Adrenal gland (tissue), 12 donors: ENCODE results near the gene CAPN13. TPM values are rescaled to one million over a fixed set of nuclear protein-coding genes. Genes with fewer than 3 reads are reported as not detected.

Source experiments
- DNase-seq, 7 donors: peaks; one replicate each; pipeline ENCODE4 v3.0.0-alpha.2; 2019 to 2020
- H3K27ac ChIP-seq, 5 donors: fragments of 200-600 bp; sonication (generic) in 4 of 5; 1 replicate in 3 of 5; 2 replicates in 2 of 5; pipeline versions ENCODE4 v1.5.1 to v1.8.0; 2016 to 2020; ENCODE audit warnings: mild to moderate bottlenecking in 1 of 5
- H3K27me3 ChIP-seq: fragments of 200-600 bp; 2 replicates; pipeline ENCODE4 v1.8.0; 2021
- H3K36me3 ChIP-seq, 2 donors: fragments of 200-600 bp; replicated peaks in 1 of 2; 1 replicate in 1 of 2; 2 replicates in 1 of 2; pipeline versions ENCODE4 v1.5.1 to v1.8.0; 2018 to 2022
- H3K4me1 ChIP-seq, 2 donors: fragments of 200-600 bp; replicated peaks in 1 of 2; 1 replicate in 1 of 2; 2 replicates in 1 of 2; pipeline versions ENCODE4 v1.5.1 to v1.8.0; 2018 to 2021
- H3K4me3 ChIP-seq, 4 donors: fragments of 200-600 bp; sonication (generic) in 3 of 4; one replicate each; pipeline ENCODE4 v1.5.1; 2016 to 2018
- H3K9me3 ChIP-seq, 3 donors: fragments of 200-600 bp; sonication (generic) in 1 of 3; replicated peaks in 1 of 3; 1 replicate in 2 of 3; 2 replicates in 1 of 3; pipeline versions ENCODE4 v1.5.1 to v1.8.0; 2016 to 2021
- POLR2A ChIP-seq, 2 donors: fragments of 450-650 bp; IDR thresholded peaks; one replicate each; pipeline ENCODE4 v1.6.1; 2017; ENCODE audit warnings: antibody characterized with exemption in 2 of 2, mild to moderate bottlenecking in 2 of 2, moderate library complexity in 1 of 2
- WGBS, 4 donors: extraction: QIAGEN DNeasy Blood & Tissue Kit in 2 of 4; methylation state at CpG; one replicate each; pipeline versions ENCODE4 v1.1.5 to v1.1.7; 2013 to 2017; 5-methylcytosine and 5-hydroxymethylcytosine counted together
- intact Hi-C, 2 donors: fragments of 100-400 bp; cut with DNase I; formaldehyde crosslinking; loops; one replicate each; pipeline versions ENCODE4 v1.14.1 to v1.15.0; 2022 to 2023
- polyA plus RNA-seq, 3 donors: library from polyadenylated mRNA; stranded (reverse); fragments of 200-250 nt in 2 of 3; fragments of 350-450 nt in 1 of 3; fragmentation: Illumina TruSeq in 1 of 3; extraction: RNeasy Lipid Tissue Mini Kit (QIAGEN cat#74804) in 1 of 3; gene quantifications; one replicate each; pipeline ENCODE4 v1.2.3, GENCODE V29; 2013 to 2014
- total RNA-seq, 9 donors: library from RNA; depleted of rRNA in 4 of 9; stranded (reverse); fragments of >200 nt in 4 of 9; fragments of 120-200 nt in 1 of 9; fragmentation: NEBNext Ultra II Directional in 1 of 9; extraction: Animal tissue kit (Norgen Biotek cat#: 25700) in 1 of 9; gene quantifications; one replicate each; pipeline versions ENCODE4 v1.1.0 to v1.2.4, GENCODE V29; 2013 to 2023
- TF ChIP-seq, protein P1 (sequence below), 6 experiments: fragments of 450-650 bp in 4 of 6; fragments of 200-600 bp in 2 of 6; sonication (generic) in 1 of 6; IDR thresholded peaks; 1 replicate in 5 of 6; 2 replicates in 1 of 6; pipeline versions ENCODE4 v1.5.1 to v1.8.0; 2016 to 2021; ENCODE audit warnings: antibody characterized with exemption in 6 of 6, mild to moderate bottlenecking in 2 of 6, moderate library complexity in 1 of 6
- donor health status: healthy with polysubstance abuse.
- donor health status: Bipolar disorder and iron deficiency.
- donor health status: DM: yes; HTN: yes; CAD: no.
- donor health status: DM: no; HTN: no; CAD: no.
- donor health status: DM: no; HTN: no; CAD: no.
- donor health status: DM: yes; HTN: yes; CAD: no.

Gene CAPN13
- total and polyA plus RNA-seq, 12 donors = 0.10 to 0.37 (median 0.23) TPM; not detected in 8

DNA sequence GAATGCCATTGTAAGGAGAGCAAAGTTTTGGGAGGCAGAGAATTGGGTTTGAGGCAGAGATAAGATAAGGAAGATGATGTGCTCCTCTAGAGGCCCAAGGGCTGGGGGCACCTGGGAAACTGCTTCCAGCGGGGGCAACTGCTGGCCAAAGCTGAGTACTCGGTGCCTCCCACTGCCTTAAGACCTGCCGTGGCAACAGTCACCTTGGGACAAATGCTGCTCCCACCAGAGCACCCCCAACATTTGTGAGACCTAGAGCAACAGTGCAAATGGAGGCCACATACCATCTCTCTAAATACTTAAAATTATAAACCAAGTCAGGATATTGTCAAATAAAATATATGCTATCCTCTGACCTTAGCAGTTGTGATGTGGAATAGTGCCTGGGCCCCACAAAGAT is 127.1 kb downstream of the CAPN13 start:
- TF ChIP-seq POLR2A (IDR thresholded peaks at IDR 0.05) = no peak
- TF ChIP-seq, protein P1, sequence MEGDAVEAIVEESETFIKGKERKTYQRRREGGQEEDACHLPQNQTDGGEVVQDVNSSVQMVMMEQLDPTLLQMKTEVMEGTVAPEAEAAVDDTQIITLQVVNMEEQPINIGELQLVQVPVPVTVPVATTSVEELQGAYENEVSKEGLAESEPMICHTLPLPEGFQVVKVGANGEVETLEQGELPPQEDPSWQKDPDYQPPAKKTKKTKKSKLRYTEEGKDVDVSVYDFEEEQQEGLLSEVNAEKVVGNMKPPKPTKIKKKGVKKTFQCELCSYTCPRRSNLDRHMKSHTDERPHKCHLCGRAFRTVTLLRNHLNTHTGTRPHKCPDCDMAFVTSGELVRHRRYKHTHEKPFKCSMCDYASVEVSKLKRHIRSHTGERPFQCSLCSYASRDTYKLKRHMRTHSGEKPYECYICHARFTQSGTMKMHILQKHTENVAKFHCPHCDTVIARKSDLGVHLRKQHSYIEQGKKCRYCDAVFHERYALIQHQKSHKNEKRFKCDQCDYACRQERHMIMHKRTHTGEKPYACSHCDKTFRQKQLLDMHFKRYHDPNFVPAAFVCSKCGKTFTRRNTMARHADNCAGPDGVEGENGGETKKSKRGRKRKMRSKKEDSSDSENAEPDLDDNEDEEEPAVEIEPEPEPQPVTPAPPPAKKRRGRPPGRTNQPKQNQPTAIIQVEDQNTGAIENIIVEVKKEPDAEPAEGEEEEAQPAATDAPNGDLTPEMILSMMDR (IDR thresholded peaks at IDR 0.05) = no peak
- H3K4me1 ChIP-seq = no peaks in the 10 kb centered on the region
- H3K36me3 ChIP-seq = no peaks in the 10 kb centered on the region
- H3K4me3 ChIP-seq = no peak overlapping the region
- 77 to 87% (median 83%) methylated on average over 3 of the region's 3 CpGs for WGBS, 4 donors
- no peaks in the 10 kb centered on the region for H3K27me3 ChIP-seq
- no peaks in the 10 kb centered on the region for H3K9me3 ChIP-seq
- H3K27ac ChIP-seq = peak overlapping the region in 1 of 5 donors; percentile 64
- intact Hi-C loops = no loop called here
- DNase-seq = no peak

DNA sequence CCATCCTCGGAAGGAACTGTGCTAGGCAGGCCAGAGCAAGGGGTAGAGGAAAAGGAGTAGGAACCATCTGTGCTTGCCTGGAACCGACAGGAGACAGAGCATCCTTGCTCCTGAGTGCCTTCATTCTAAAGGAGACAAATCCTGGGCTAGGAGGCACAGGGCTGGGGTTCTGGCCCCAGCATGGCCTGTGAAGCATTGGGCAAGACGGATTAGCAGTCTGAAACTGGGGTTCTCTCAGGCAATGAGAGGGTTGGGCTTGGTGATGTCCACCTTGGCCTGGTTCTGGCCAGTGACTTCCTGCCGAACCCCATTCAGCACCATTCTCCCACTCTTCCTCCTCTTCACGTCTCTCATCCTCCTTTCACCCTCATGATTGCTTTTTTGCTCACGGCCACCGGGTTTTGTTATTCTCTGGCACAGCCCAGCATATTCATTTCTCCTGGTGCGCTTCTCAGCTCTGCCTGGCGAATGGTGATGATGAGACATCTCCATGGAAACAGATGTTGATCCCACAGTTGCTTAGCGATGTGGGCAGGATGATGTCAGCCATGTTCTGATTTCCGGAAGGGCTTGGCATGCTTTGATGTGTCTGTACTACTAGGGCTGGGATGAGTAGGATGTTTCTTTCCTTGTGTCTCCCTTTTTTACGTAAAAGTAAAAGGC is 127.7 kb downstream of the CAPN13 start:
- peak in 1 of 7 donors; percentile 83 for DNase-seq
- 76 to 87% (median 79%) methylated on average over 11 to 12 of the region's 12 CpGs for WGBS, 4 donors
- H3K4me1 ChIP-seq = no peaks in the 10 kb centered on the region
- H3K27ac ChIP-seq = peak overlapping the region in 1 of 5 donors; percentile 64
- no peaks in the 10 kb centered on the region for H3K9me3 ChIP-seq
- no peaks in the 10 kb centered on the region for H3K27me3 ChIP-seq
- intact Hi-C loops = no loop called here
- TF ChIP-seq, protein P1 (IDR thresholded peaks at IDR 0.05) = no peak
- TF ChIP-seq POLR2A (IDR thresholded peaks at IDR 0.05) = no peak
- no peak overlapping the region for H3K4me3 ChIP-seq
- H3K36me3 ChIP-seq = no peaks in the 10 kb centered on the region

DNA sequence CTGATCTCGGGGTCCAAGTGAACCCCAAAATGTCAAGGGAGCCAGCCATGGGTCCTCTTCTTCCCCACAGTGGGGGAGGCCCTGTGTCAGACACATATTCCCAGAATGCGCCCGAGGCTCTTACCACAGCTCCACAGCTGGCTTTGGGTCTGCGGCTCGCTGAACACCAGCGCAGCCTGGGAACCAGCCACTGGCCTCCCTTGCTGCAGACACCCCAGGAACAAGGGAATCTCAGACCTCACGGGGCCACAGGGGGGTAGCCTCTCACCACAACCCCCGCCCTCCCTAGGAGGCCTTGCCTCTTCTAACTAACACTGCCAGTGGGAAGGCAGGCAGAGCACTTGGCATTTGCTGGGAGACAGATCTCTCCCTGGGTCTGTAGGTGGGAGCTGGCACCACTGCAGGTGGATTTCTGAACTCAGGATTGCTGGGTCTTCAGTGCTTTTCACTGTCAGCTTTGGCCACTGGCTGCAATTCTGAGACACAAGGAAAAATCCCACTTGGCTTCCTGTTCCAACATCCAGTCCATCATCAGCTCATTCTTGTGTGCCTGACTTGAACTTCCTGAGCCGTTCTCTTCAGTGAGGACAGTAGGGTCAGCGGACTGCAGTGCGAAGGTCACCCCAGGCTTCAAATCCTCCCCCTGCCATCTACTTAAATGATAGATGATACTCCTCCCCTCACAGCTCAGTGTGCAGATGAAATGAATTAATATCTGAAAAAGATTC is 128.7 kb downstream of the CAPN13 start:
- H3K4me1 ChIP-seq = no peaks in the 10 kb centered on the region
- WGBS, 4 donors = 64 to 81% (median 72%) methylated on average over 6 to 11 of the region's 11 CpGs
- DNase-seq = peak in 1 of 7 donors; percentile 35
- no peak overlapping the region for H3K4me3 ChIP-seq
- no peaks in the 10 kb centered on the region for H3K9me3 ChIP-seq
- H3K27me3 ChIP-seq = no peaks in the 10 kb centered on the region
- intact Hi-C loops = no loop called here
- H3K36me3 ChIP-seq = no peaks in the 10 kb centered on the region
- TF ChIP-seq, protein P1 (IDR thresholded peaks at IDR 0.05) = no peak
- TF ChIP-seq POLR2A (IDR thresholded peaks at IDR 0.05) = no peak
- peak overlapping the region in 1 of 5 donors; percentile 64 for H3K27ac ChIP-seq

DNA sequence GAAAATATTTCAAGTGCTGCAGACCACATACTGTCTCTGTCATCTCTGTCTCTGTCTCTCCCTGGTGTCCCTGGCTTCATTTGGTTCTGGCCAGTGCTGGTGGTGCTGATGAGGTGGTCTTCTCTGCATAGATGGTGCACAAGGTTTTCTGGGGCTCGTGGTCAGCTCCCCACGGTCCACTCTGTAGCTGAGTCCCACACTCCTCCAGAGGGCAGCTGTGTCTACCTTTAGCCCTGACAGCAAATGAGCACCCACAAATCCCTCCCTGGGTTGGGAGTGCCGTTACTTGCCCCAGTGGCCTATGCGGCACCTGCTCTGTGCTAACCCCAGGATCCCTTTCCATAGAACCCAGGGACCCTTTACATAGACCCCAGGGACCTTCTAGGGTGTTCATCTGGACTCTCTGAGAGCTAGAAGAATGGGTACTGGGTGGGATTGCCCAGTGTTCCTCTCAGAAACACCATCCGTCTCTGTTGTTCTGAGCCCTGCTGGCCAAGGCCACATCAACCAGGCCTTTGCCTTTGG is 129.3 kb downstream of the CAPN13 start:
- WGBS, 4 donors = 69 to 93% (median 82%) methylated on average over 3 to 5 of the region's 5 CpGs

More for the DNA sequence above, 129.3 kb downstream of the CAPN13 start:
- intact Hi-C loops = no loop called here
- Histone ChIP-seq H3K27me3 (no peaks in the 10 kb centered on the region), H3K4me1 (no peaks in the 10 kb centered on the region), H3K4me3 (no peak overlapping the region), H3K9me3 (no peaks in the 10 kb centered on the region), H3K36me3 (no peaks in the 10 kb centered on the region), H3K27ac (no peak overlapping the region)
- DNase-seq = peak in 1 of 7 donors; percentile 36
- TF ChIP-seq, protein P1 (IDR thresholded peaks at IDR 0.05) = no peak
- TF ChIP-seq POLR2A (IDR thresholded peaks at IDR 0.05) = no peak
